OCI-LY1 (cell line): ENCODE measurements around the gene AHI1.

Source experiments
- H2AFZ ChIP-seq: fragments of 200-600 bp; sonication (generic), shearing (Covaris generic); 2 replicates; pipeline ENCODE4 v1.6.0; 2014; ENCODE audit warnings: antibody characterized with exemption, mild to moderate bottlenecking, low read length
- H3F3A ChIP-seq: fragments of 200-600 bp; sonication (generic), shearing (Covaris generic); 2 replicates; pipeline ENCODE4 v1.6.0; 2014; ENCODE audit warnings: mild to moderate bottlenecking, antibody characterized with exemption, low read length, moderate library complexity; ENCODE audit not compliant: insufficient read depth
- H3K27ac ChIP-seq: fragments of 200-600 bp; sonication (generic); 2 replicates; pipeline ENCODE4 v1.5.1; 2014; ENCODE audit warnings: low read length, mixed run types, mild to moderate bottlenecking, low read depth; ENCODE audit not compliant: poor library complexity, severe bottlenecking
- H3K27me3 ChIP-seq: fragments of 200-600 bp; sonication (generic); 2 replicates; pipeline ENCODE4 v1.6.0; 2014; ENCODE audit warnings: antibody characterized with exemption, mild to moderate bottlenecking, low read length, moderate library complexity; ENCODE audit not compliant: insufficient read depth
- H3K36me3 ChIP-seq: fragments of 200-600 bp; sonication (generic); 2 replicates; pipeline ENCODE4 v1.6.1; 2014; ENCODE audit warnings: mild to moderate bottlenecking, antibody characterized with exemption, low read length, moderate library complexity, mixed read lengths; ENCODE audit not compliant: insufficient read depth
- H3K4me1 ChIP-seq: fragments of 200-600 bp; sonication (generic); 2 replicates; pipeline ENCODE4 v1.5.1; 2014; ENCODE audit warnings: mild to moderate bottlenecking, low read length, moderate library complexity; ENCODE audit not compliant: insufficient read depth, severe bottlenecking
- H3K4me2 ChIP-seq: fragments of 200-600 bp; sonication (generic), shearing (Covaris generic); 2 replicates; pipeline ENCODE4 v1.6.1; 2014; ENCODE audit warnings: low read length
- H3K4me3 ChIP-seq: fragments of 200-600 bp; sonication (generic); 2 replicates; pipeline ENCODE4 v1.5.1; 2014; ENCODE audit warnings: low read length, low read depth, mild to moderate bottlenecking, mixed read lengths; ENCODE audit not compliant: poor library complexity, severe bottlenecking
- H3K79me2 ChIP-seq: fragments of 200-600 bp; shearing (Covaris generic); 2 replicates; pipeline ENCODE4 v1.6.1; 2016; ENCODE audit warnings: mixed run types, low read length, mixed read lengths; ENCODE audit not compliant: insufficient read depth
- H3K9ac ChIP-seq: fragments of 200-600 bp; sonication (generic), shearing (Covaris generic); 2 replicates; pipeline ENCODE4 v1.6.1; 2014; ENCODE audit warnings: mild to moderate bottlenecking, low read length, mixed read lengths
- H3K9me2 ChIP-seq: fragments of 200-600 bp; sonication (generic), shearing (Covaris generic); 2 replicates; pipeline ENCODE4 v1.6.1; 2014; ENCODE audit warnings: low read depth, mild to moderate bottlenecking, low read length, mixed read lengths
- H3K9me3 ChIP-seq: fragments of 200-600 bp; shearing (Covaris generic); 2 replicates; pipeline ENCODE4 v1.6.1; 2014; ENCODE audit warnings: low read length, mixed read lengths
- H4K20me1 ChIP-seq: fragments of 200-600 bp; sonication (generic), shearing (Covaris generic); 2 replicates; pipeline ENCODE4 v1.6.0; 2016; ENCODE audit warnings: mild to moderate bottlenecking, low read length; ENCODE audit not compliant: insufficient read depth
- CTCF ChIP-seq: fragments of 200-600 bp; sonication (generic), shearing (Covaris generic); IDR thresholded peaks from 2 replicates; pipeline ENCODE4 v1.5.1; 2017; ENCODE audit warnings: mild to moderate bottlenecking, antibody characterized with exemption, low read length, moderate library complexity, mixed read lengths
- EZH2 ChIP-seq: fragments of 200-600 bp; sonication (generic), shearing (Covaris generic); IDR thresholded peaks from 2 replicates; pipeline ENCODE4 v1.8.0; 2017; ENCODE audit warnings: borderline replicate concordance, mixed run types, mild to moderate bottlenecking, antibody characterized with exemption, low read length, moderate library complexity, mixed read lengths

AHI1 gene

GRCh38 chr6:135530113-135530512 lies 32.6 kb upstream of the AHI1 start:
- Histone ChIP-seq H3K9me3 (no peaks in the 10 kb centered on the region), H3K27me3 (no peaks in the 10 kb centered on the region), H3K9me2 (no peaks in the 10 kb centered on the region), H3K4me3 (no peak overlapping the region), H4K20me1 (no peaks in the 10 kb centered on the region), H3F3A (no peaks in the 10 kb centered on the region), H2AFZ (no peak overlapping the region), H3K36me3 (no peaks in the 10 kb centered on the region), H3K9ac (no peak overlapping the region), H3K4me2 (no peak overlapping the region), H3K79me2 (no peaks in the 10 kb centered on the region), H3K27ac (no peak overlapping the region), H3K4me1 (no peaks in the 10 kb centered on the region)
- TF ChIP-seq EZH2 (no peak), CTCF (no peak)

- no peaks in the 10 kb centered on the region for H3K79me2 ChIP-seq
- H3K9me2 ChIP-seq: no peaks in the 10 kb centered on the region
- no peaks in the 10 kb centered on the region for H4K20me1 ChIP-seq
- no peak overlapping the region for H3K4me3 ChIP-seq
- H3K9ac ChIP-seq: no peak overlapping the region
- no peaks in the 10 kb centered on the region for H3K9me3 ChIP-seq
- no peaks in the 10 kb centered on the region for H3K27me3 ChIP-seq
- no peaks in the 10 kb centered on the region for H3F3A ChIP-seq
- H3K36me3 ChIP-seq: no peaks in the 10 kb centered on the region
- no peaks in the 10 kb centered on the region for H3K4me1 ChIP-seq
- H2AFZ ChIP-seq: no peak overlapping the region
- H3K4me2 ChIP-seq: no peak overlapping the region
- TF ChIP-seq EZH2 (no peak), CTCF (no peak)
- no peak overlapping the region for H3K27ac ChIP-seq
Measured at GRCh38 chr6:135527960-135528249, 30.4 kb upstream of the AHI1 start.

DNA sequence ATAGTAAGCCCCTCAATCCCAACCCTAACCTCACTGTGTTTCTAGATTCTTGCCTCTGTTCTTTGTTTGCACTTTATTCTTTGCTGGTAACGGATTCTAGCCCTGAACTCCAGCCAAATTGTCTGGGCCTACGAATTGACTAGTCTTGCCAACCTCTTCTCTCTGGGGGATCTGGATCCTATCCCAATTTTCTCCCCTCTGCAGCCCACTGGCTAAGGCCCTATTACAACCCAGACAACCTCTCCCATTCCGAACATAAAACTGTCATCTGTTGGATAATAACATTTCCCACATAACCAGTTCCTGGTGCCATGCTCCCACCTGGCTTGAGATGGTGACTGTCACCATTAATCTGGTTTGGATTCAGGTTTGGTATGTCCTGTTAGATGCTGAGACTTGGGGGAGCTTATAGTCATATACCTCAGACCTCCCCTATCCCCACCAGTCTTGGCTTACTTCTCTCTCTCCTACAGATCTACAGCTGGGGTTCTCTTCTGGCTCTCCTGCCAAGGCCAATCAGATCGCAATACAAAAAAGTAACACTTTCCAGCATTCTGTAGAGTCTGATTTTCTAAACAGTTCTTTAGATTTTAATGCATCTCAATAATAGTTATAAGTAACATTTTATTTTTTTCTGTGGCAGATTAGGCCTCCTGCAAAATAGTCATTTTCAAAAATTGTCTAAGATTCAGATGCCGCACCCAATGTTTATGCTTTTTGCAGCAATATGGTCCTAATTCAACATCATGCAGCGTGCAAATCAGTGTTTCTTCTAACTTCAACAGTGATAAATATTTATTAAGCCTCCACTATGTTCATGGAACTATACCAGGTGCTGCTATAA lies 29.8 kb upstream of the AHI1 start:
- Histone ChIP-seq H3K4me2 (no peak overlapping the region), H3K79me2 (no peaks in the 10 kb centered on the region), H4K20me1 (no peaks in the 10 kb centered on the region), H3K27ac (no peak overlapping the region), H3K36me3 (no peaks in the 10 kb centered on the region), H3K4me3 (no peak overlapping the region), H3K9ac (no peak overlapping the region), H2AFZ (no peak overlapping the region), H3K9me3 (no peaks in the 10 kb centered on the region), H3K4me1 (no peaks in the 10 kb centered on the region), H3F3A (no peaks in the 10 kb centered on the region), H3K27me3 (no peaks in the 10 kb centered on the region), H3K9me2 (no peaks in the 10 kb centered on the region)
- TF ChIP-seq EZH2: no peak
- no peak for TF ChIP-seq CTCF
